Kasumi-1 (cell line): ENCODE measurements around the gene MIOS.

Source experiments
- DNase-seq, 2 experiments: peaks; one replicate each; lab custom pipeline; 2025; lab: John Stamatoyannopoulos, UW

The MIOS gene

DNA sequence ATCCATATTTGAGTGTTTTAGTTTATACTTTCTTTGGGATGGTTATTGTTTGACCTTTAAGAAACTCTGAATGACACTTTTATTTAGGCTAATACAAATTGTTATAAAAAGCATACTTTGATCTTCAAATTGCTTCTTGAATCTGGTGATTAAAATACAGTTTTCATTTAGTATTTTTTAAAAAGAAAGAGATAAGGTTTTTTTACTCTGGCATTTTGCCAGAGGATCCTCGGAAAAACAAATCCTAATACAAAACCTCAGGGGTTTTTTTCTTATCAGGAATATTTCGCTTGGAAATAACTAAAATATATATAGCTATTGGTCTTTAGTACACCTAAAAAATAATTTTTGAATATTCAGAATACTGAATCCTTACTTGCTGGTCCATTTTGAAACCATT, 17.0 kb downstream of the MIOS start:
- no peak for DNase-seq

DNA sequence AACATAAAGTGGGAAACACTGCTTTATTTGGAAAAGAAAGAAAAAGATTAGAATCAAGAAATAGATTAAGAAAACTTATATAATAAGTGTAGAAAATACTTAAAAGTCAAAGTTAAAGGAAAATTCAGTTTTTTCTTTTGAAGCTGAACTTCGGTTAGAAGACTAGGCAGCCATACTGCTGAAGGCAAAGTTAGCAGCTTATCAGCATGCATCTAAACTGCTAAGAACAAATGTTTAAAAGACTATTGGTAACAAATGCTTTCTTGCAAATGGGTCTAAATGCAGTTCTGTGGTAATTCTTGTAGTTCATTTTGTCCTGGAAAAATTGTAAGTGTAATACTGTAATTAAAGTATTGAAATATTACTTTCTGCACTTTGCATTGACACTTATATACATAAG, 18.0 kb downstream of the MIOS start:
- DNase-seq, result no peak

DNA sequence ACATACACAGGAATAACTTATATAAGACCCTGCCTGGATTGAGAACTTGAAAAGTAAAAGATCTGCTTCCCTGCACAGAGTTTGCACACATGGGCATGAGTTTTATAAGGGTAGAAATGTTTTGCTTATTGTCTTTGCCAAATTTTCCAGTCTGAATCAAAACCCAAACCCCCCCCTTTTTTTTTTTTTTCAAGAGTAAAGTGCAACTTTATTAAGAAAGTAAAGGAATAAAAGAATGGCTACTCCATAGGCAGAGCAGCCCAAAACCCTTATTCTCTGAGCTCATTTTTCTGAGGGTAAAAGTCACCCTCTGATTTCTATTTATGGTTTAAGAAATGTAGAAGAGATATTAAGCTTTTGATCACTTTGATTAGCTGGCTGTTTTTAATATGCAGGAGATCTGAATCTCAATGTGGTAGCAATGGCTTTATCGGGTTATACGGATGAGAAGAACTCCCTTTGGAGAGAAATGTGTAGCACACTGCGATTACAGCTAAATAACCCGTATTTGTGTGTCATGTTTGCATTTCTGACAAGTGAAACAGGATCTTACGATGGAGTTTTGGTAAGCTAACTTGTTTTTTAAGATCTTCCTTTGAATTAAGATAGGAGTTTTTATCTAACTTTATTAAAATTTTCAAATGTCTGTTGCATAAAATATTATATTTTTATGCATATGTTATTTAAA, 18.7 kb downstream of the MIOS start:
- DNase-seq, result no peak

DNA sequence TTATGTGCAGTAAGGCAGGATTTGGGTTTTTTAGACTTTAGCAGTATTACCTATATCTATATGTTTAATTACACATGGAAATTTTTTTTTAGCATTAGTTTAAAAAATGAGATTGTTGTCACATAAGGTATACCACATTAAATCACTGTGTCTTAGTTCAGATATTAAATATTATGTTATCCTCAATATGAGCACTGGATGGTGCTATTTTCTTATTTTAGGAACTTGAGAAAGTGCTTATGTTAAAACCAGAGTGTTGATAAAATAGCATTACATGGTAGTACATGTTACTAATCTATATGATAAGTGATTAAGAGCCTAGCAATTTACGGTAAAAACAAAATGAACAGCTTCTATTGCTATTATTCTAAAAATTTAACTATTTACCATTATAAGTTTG, 28.8 kb downstream of the MIOS start:
- DNase-seq, result peak; percentile 29 to 35

DNA sequence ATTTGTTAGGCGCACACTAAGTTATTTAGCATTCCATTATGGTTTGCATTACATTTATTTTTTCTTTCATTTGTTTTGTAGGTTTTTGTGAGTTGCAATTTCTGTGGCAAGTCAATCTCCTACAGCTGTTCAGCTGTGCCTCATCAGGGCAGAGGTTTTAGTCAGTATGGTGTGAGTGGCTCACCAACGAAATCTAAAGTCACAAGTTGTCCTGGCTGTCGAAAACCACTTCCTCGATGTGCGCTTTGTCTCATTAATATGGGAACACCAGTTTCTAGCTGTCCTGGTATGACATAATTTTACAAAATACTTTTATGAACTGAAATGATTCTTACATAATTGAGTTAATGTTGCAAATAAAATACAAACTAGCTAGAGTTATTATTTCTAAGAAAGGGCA, 29.5 kb downstream of the MIOS start:
- peak in 1 of 2 experiments; percentile 0 for DNase-seq

DNA sequence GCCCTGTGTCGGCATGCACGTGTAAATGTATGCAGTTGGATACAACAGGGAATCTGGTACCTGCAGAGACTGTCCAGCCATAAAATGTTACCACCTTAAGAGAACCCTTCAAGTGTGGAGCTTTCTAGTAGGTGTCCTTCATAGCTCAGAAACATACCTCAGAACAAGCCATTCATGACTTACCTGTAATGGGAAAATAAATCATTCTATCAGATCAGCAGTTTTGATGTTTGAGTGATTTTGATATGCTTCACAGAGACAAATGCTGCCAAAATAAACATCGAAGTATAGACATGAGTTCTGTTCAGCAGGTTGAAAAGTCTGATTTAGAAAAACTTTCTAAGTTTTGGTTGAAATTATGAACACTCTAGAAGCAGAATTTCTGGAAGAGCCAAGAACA, 40.3 kb downstream of the MIOS start:
- DNase-seq, result no peak

DNA sequence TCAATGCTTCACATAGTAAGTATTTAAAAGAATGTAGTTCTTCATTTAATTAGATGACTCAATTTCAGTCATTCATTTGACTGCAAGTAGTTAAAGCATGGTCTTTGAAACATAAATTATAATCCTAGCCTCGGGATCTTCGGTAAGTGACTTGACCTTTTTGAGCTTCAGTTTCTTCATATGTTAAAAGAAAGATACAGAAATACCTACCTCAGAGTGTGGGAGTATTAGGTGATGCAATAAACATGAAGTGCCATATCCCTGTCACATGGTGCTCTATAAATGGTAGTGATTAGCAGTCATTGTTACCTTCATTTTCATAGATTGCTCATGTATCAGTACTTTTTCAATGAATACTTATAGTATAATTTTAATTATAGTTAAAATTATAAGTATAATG, 42.6 kb downstream of the MIOS start:
- DNase-seq, result no peak

DNA sequence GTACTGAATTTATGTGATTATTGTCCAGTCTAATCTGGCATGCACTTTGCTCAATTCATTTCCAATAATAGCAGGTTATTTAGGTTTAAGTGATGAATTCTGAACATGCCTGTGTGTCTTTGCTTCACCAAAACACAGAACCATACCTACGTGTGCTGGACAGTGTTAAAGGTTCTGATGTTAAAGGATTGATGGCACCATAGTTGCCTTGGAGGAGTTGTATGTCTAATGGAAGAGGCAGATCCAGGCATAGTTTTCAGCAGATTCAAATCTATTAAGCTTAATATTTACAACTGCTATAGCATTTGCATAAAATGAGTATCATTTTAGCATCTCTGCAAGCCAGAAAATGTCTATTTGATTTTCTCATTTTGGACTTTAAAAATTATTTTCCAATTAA, 45.8 kb downstream of the MIOS start:
- DNase-seq, result no peak

DNA sequence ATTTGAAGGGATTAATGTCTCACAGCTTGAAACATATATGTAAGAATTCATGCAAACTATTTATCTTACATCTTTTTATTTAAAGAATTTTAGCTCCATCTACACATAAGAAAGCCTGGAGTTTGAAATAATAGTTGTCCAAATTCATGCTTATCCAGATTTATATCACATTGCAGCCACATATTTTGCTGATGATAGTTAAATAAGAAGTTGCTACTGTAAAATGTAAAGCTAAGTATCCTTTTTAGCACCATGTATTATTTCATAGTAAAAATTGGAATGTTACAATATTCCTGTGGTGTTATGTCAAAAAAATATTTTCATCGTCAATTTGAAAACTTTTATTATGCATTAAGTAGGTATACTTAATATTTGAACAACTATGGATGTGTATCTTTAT, 46.5 kb downstream of the MIOS start:
- no peak for DNase-seq

DNA sequence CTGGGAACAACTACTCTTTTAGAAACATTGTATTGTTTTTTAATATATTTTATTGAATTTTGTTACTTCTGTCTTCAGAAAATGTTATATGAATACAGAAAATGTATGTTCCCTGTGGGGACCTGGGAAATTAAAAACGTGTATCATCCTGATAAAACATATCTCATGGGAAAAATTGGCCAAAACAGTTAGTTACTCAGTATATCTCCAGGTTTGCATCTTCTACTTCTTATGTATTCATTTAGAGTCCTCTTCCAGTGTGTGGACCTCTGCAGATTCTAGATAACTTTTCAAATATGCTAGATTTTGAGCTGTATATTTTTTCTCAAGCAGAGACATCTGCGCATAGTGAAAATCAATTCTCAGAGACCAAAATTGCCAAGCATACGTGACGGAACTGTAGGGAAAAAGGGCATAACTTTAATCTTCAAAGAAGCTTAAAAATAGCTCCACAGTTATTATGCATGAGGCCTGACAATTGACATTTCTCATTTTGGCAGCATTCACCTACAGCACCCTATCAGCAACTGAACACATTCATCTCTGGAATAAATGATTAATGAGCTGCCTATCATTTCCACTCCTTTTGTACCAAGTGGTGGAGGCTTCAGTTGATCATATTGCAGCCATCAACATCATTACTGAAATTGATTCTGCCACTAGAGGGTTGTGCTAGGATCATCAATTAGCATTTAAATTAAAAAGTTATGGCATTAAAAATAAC, 47.5 kb downstream of the MIOS start:
- DNase-seq, result no peak

DNA sequence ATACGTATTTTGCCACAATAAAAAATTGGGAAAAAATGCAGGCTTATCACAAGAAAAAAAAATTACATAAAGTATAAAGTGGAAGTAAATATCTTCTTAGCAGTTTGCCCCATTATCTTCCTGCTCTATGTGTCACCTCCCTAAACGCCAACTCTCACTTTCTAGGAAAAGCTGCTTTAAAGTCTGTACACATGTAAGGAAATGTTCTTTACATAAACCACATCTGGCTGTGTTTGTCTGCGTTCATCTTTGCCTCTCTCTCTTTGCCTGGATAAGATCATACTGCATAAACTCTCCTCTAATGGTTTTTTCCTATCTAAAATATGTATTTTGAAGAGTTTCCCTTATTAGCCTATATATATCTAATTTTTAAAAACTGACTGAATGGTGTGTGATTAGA, 50.9 kb downstream of the MIOS start:
- no peak for DNase-seq

DNA sequence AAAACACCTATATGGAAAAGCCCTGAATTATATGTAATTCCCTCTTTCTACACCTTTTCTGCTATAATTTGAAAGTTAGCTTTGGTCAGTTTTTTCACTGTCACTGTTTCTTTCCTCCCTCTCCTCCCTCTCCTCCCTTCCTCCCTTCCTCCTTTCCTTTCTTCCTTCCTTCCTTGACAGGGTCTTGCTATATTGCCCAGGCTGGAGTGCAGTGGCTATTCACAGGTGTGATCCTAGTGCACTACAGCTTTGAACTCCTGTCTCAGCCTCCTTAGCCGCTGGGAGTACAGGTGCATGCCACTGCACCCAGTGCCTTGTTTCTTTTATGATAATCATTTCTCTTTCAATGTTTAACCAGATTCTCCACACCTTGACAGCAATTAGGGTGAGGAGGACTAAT, 51.7 kb downstream of the MIOS start:
- DNase-seq, result no peak

DNA sequence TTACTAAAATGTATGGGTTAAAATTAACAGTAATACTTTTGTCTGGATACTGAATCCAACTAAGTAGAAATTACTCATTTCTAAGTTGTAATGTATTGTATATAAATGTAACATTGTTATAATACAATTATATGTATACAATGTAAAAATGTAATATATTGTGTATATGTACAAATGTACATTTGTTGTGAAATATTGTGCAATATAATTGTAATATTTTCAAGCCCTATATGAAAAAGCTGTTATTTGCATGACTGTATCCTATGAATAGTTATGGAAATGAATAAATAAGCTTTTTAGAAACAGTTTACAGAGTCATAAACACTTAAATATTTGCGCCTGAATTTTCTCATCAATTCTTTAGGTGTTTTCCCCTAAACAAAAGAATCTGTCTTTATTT, 53.6 kb downstream of the MIOS start:
- no peak for DNase-seq

DNA sequence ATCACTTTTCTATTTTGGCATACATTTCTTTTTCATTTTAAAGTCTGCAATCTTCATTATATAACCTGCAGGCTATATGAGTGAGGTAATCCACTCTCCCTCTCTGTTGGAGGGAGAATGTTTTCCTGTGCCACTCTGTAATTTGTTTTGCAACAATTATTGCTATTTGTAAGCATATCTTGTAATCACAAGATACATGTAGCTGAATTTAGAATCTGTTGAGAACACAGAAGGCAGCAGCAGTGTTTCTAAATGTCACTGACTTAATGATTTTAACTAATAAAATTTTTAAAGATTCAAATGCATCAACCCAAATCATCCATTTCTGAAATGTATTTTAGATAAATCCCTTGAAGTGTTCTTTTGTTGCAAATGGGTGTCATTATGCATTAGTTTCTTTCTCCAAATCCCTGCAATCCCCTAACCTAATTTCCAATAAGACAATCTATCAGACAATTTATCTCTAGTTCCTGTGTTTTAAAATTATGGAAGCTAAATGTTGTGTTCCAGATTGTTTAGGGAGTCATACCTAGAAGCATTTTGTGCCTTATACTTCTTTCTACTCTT, 54.0 kb downstream of the MIOS start:
- DNase-seq, result no peak

DNA sequence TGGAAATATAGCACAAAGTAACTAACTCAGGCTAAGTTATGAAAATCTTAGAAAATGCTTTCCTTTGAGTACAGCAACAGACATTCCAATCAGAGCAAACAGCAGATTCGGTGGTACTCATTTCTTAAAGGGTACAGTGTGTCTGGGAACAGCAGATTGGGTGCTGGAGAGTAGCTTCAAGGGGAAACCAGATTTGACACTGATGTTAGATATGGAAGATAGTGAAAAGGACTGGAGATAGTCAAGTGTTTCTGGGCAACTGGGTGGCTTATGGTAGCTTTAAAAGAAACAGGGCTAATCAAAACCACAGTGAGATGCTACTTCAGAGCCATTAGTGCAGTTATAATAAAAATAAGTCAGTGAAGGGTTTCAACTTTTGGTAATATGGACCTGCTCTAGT, 61.8 kb downstream of the MIOS start:
- no peak for DNase-seq

DNA sequence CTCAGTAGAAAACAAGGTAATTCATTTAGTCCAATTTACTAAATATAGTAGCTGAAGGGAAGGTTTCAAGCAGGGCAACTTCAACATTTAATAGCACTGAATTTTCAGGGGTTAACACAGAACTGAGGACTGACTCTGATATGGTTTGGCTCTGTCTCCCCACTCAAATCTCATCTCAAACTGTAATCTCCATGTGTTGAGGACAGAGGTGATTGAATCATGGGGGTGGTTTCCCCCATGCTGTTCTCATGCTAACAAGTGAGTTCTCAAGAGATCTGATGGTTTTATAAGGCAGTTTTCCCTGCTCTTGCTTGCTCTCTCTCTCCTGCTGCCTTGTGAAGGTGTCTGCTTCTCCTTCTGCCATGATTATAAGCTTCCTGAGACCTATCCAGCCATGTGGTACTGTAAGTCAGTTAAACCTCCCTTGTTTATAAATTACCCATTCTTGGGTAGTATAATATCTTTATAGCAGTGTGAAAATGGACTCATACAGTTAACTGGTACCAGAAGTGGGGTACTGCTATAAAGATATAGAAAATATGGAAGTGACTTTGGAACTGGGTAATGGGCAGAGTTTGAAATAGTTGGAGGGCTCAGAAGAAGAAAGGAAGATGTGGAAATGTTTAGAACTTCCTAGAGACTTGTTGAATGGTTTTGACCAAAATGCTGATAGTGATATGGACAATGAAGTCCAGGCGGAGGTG, 64.1 kb downstream of the MIOS start:
- DNase-seq, result no peak

DNA sequence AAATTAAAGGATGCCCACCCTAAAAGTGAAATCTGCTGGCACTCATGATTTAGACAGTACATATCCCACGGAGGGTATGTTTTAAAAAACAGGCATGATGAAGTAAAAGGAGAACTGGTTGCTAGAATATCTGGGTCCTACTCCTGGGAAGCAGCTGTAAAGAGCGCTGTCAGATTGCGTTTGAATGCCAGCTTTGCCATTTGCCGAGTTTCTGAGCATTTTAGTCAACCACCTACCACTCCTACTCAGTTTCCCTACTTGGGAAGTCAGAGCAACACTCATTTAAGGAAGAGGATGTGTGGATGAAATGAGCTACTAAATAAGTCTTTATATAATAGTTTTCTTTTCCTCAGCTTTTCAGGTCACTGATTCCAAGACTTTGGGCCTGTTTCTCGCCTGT, 72.7 kb downstream of the MIOS start:
- DNase-seq, result peak in 1 of 2 experiments; percentile 5

DNA sequence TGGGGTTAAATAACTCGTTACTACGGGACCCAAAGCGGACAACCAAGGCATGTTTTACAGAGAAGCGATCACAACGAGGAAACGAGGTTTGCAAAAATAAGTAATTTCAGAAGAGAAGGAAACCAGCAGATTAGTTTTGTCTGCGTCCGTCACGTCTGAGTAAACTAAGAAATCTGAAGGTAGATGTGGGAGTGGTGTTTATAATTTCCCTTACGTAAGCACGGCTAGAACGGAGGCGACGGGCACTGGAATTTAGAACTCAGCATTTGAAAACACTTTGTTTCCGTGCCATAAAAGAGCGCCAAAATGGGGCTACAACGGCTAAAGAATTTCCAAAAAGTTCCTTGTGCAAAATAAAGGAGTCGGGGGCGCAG, 73.2 kb downstream of the MIOS start:
- DNase-seq, result peak; percentile 18 to 24

DNA sequence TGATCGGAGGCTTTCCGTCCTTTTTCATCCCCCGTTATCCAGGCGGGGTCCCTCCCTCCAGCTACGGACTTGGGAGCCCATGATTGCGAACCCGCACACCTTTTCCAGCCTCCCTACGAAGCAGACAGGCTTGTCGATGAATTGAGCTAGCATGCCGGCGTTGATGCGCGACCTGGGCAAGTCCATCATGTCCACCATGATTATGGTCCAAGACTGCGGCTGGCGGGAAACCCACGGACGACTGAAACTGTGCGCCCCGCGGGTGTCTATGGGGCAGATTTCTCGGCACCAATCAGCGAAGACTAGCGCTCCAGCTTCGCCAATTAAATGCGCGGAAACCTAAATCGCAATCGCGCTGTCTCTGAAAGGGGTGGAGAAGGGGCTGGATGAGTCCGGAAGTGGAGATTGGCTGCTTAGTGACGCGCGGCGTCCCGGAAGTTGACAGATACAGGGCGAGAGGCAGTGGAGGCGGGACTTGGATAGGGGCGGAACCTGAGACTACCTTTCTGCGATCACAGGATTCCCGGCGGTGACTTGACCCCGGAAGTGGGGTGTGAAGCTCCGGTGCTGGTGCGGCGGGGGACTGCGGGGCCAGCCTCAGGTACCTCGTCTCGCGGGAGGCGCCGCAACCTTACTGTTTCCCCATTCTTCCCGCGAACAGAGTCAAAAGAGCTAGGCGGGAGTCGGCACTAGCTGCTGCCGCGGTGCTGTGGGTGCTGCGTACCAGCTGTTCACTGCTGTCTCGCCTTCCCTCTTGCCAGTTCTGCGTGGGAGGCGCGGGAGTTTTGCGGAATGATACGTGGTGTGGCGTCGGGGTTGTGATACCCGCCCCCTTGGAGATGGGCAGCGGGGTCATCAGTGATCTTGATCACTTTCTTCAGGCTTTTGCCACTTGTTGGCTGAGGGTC, 73.8 kb downstream of the MIOS start, which contains the start of gene UMAD1:
Gene UMAD1, plus strand, starts transcription at position 532 of the 908 bp plus-strand sequence. CDS start 32,620 bp downstream, outside the sequence.
- DNase-seq, result peak; percentile 90 to 93

DNA sequence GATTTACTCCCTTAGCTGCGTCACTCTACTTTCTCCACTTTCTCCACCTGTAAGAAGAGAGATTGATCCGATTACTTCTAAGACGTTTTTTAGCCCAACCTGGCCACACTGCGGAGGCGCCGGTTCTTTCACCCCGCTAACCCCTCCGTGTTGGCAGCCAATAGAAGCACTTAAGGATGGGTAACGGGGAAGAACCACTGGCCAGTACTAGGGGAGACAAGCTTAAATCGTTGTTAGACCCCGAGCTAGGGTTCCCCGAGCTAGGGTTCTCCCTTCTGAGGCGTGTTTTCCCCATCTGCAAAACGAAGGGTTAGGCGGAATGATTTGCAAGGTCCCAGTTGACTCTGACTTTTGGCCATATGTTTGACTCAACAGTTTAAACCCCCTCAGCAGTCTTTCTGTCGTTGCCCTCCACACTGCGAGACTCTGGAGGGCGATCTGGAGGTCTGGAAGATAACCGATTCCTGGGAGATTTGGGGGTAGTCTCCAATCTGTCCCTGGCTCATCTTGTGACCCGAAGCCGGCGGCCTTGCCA, 74.5 kb downstream of the MIOS start:
- peak; percentile 31 to 46 for DNase-seq

DNA sequence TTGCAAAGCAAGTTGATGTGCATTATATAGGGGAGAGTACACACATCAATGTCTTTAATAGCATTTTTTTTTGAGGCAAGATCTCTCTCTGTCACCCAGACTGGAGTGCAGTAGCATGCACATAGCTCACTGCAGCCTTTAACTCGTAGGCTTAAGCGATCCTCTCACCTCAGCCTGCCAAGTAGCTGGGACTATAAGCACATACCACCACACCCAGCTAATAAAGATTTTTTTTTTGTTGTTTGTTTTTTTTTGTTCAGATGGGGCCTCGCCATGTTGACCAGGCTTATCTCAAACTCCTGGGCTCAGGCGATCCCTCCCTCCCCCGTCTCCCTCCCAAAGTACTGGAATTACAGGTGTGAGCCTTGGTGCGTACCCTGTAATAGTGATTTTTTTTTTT, 75.4 kb downstream of the MIOS start:
- no peak for DNase-seq
